ENCODE measurements around the gene CD37. TPM values are rescaled to one million over a fixed set of nuclear protein-coding genes. Genes with fewer than 3 reads are reported as not detected.

Gene CD37
- total RNA-seq, 2 donors from 2014 or later: 4.0 to 6.2 TPM

DNA sequence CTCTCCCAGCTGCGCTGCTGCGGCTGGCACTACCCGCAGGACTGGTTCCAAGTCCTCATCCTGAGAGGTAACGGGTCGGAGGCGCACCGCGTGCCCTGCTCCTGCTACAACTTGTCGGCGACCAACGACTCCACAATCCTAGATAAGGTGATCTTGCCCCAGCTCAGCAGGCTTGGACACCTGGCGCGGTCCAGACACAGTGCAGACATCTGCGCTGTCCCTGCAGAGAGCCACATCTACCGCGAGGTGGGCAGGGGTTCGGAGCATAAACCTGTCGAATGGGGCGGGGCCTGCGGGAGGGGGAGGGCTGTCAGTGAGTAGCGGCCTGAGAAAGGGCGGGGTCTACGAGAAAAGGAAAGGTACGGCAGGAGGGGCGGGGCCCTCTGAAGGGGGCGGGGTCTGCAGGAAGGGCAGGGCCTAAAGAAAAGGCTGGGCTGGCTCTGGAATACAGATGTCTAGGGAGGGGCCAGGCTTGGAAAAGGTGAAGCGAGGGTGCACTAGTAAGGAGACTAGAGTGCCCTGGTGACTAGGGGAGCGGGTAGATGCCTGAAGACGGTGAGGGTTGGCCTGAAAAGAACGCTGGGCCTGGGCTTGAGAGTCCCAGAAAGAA lies 3.6 kb downstream of the CD37 start:
- DNase-seq: peak; percentile 97 to 99 (median 97)
- Histone ChIP-seq H3K36me3 (replicated peaks in 1 of 2; ENCODE audit: insufficient read depth in 1 of 2, low read depth in 2 of 2) (no peaks in the 10 kb centered on the region), H3K27me3 (no peaks in the 10 kb centered on the region), H3K4me1 (peaks cover 30% of the 10 kb centered on the region), H3K27ac (peak overlapping the region; percentile 88 to 98 (median 96)), H3K9me3 (no peaks in the 10 kb centered on the region), H3K4me3 (no peak overlapping the region)
- WGBS, 2 donors: 3 to 11% methylated on average over 27 to 30 of the region's 30 CpGs
- TF ChIP-seq, protein P1, sequence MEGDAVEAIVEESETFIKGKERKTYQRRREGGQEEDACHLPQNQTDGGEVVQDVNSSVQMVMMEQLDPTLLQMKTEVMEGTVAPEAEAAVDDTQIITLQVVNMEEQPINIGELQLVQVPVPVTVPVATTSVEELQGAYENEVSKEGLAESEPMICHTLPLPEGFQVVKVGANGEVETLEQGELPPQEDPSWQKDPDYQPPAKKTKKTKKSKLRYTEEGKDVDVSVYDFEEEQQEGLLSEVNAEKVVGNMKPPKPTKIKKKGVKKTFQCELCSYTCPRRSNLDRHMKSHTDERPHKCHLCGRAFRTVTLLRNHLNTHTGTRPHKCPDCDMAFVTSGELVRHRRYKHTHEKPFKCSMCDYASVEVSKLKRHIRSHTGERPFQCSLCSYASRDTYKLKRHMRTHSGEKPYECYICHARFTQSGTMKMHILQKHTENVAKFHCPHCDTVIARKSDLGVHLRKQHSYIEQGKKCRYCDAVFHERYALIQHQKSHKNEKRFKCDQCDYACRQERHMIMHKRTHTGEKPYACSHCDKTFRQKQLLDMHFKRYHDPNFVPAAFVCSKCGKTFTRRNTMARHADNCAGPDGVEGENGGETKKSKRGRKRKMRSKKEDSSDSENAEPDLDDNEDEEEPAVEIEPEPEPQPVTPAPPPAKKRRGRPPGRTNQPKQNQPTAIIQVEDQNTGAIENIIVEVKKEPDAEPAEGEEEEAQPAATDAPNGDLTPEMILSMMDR (IDR thresholded peaks at IDR 0.05): peak in 2 of 7 experiments; percentile 18 to 21
- TF ChIP-seq POLR2A (IDR thresholded peaks at IDR 0.05): peak in 1 of 3 donors; percentile 46
- peak; percentile 80 for ATAC-seq
- intact Hi-C loops (cut with DNase I): no loop called here

DNA sequence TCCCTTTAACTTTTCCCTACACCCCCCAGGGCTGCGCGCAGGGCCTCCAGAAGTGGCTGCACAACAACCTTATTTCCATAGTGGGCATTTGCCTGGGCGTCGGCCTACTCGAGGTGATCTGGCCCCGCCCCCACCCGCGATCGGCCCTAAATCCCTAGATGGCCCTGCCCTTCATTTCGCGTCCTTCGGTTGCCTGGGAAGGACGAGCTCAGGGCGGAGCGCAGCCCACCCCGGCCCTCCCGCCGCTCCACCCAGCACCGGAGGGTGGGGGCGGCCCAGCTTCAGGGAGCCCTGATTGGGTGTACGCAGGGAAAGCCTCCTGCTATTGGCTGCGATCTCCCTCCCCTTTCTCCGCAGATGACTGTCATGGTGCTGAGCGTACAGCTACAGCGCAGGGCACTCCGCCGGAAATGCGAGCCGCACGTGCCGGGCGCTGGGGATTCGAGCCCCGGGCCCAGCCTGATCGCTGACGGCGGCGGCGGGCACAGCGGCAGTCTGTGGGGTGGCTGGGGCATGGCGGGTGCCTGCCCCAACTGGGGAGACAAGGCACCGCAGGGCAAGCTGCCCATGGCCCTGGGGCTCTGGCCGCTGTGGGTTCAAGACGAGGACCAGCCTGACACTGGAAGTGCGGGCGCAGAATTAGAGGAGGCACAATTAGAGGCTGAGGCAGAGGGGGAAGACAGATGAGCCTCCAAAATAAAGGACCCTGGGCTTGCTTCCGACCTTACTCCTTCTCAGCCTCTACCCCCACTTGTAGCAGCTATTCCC lies 4.3 kb downstream of the CD37 start:
- ATAC-seq: peak; percentile 87
- DNase-seq: peak; percentile 91 to 96 (median 94)
- no peaks in the 10 kb centered on the region for H3K27me3 ChIP-seq
- H3K9me3 ChIP-seq: no peaks in the 10 kb centered on the region
- peak; percentile 59 to 76 (median 74) for TF ChIP-seq POLR2A (IDR thresholded peaks at IDR 0.05)
- TF ChIP-seq, protein P1 (IDR thresholded peaks at IDR 0.05): no peak
- intact Hi-C loops (cut with DNase I): no loop called here
- H3K4me1 ChIP-seq: peaks cover 30% of the 10 kb centered on the region
- H3K4me3 ChIP-seq: no peak overlapping the region
- WGBS, 2 donors: 10 to 12% methylated on average over 3 to 45 of the region's 47 CpGs
- H3K27ac ChIP-seq: peak overlapping the region; percentile 88 to 98 (median 96)
- peaks cover 0 to under 1% of the 10 kb centered on the region in 2 donors for H3K36me3 ChIP-seq (replicated peaks in 1 of 2; ENCODE audit: insufficient read depth in 1 of 2, low read depth in 2 of 2)

DNA sequence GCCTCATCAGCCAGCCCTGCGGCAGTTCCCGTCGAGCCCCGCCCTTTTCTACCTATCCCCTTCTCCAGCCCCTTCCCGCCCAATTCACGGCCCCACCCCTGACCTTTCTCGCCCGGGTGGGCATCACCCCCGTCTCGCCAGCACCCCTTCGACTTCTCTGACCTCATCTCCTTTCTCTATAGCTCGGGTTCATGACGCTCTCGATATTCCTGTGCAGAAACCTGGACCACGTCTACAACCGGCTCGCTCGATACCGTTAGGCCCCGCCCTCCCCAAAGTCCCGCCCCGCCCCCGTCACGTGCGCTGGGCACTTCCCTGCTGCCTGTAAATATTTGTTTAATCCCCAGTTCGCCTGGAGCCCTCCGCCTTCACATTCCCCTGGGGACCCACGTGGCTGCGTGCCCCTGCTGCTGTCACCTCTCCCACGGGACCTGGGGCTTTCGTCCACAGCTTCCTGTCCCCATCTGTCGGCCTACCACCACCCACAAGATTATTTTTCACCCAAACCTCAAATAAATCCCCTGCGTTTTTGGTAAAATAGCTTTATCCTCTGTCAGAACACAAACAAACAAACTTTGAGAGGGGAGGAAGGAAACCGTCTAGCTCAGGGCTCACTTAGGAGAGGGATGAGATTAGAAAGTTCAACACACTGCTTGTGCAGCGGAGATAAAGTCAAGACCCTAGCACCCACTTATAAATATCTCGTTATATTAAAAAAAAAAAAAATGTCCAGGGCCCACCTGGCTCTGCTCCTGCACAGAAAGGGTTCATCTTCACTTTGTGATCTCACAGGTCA lies 5.1 kb downstream of the CD37 start:
- peaks cover 0 to 4% of the 10 kb centered on the region in 2 donors for H3K36me3 ChIP-seq (replicated peaks in 1 of 2; ENCODE audit: insufficient read depth in 1 of 2, low read depth in 2 of 2)
- WGBS, 2 donors: 6 to 14% methylated on average over 36 of the region's 36 CpGs
- no peak overlapping the region for H3K4me3 ChIP-seq
- intact Hi-C loops (cut with DNase I): no loop called here
- peak; percentile 67 for ATAC-seq
- TF ChIP-seq, protein P1 (IDR thresholded peaks at IDR 0.05): no peak
- no peak for TF ChIP-seq POLR2A (IDR thresholded peaks at IDR 0.05)
- peak overlapping the region; percentile 88 to 98 (median 96) for H3K27ac ChIP-seq
- no peaks in the 10 kb centered on the region for H3K9me3 ChIP-seq
- DNase-seq: peak; percentile 90 to 94 (median 92)
- peaks cover 30% of the 10 kb centered on the region for H3K4me1 ChIP-seq
- H3K27me3 ChIP-seq: no peaks in the 10 kb centered on the region

DNA sequence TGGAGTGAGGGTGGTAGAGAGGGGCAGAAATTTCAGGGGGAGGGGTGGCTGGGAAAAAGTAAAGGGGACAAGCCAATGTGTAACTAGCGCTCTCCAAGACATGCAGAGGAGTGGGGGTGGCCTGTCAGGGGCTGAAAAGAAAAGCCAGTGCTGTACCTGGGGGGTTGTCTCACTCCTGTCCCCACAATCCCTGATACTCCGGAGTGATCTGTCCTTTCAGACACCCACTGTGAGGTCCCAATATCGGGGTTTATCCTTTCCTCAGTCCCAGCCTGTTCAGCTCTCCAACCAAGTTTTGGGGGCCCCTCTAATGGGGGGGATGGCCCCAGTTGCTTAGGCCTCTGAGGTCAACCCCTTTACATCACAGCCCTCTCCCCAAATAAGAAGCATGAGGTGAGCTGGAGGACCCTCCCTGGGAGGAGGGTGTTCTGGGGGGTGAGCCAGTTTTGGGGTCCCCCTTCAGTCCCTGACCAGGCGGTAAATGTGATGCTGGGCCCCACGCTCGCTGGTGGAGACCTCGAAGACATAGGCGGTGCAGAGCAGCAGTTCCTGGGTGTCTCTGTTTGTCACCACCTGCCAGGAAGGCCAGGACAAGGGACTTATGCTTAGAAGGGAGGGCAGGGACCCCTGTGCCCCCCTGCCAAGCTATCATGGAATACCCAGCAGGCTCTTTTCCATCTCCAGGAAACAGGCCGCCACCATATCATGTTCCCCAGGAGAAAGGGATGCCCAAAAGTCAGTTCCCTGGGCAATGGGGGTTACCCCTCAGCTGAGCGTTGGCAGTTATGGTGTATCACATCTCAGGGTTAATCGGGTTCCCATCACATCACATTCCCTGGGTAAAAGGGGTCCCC lies 5.9 kb downstream of the CD37 start:
- WGBS, 2 donors: 91 to 93% methylated on average over 4 to 11 of the region's 11 CpGs
- no peak for ATAC-seq
- Histone ChIP-seq H3K4me3 (no peak overlapping the region), H3K36me3 (replicated peaks in 1 of 2; ENCODE audit: insufficient read depth in 1 of 2, low read depth in 2 of 2) (peaks cover 0 to 7% of the 10 kb centered on the region in 2 donors), H3K9me3 (no peaks in the 10 kb centered on the region), H3K27ac (peak overlapping the region; percentile 88 to 98 (median 96)), H3K27me3 (no peaks in the 10 kb centered on the region), H3K4me1 (peaks cover 30% of the 10 kb centered on the region)
- no peak for DNase-seq
- intact Hi-C loops (cut with DNase I): no loop called here
- no peak for TF ChIP-seq POLR2A (IDR thresholded peaks at IDR 0.05)
- TF ChIP-seq, protein P1 (IDR thresholded peaks at IDR 0.05): no peak

Measured in body of pancreas (tissue), 4 donors.